ENCODE data around the gene PRMT7.

- TF ChIP-seq, protein P1, sequence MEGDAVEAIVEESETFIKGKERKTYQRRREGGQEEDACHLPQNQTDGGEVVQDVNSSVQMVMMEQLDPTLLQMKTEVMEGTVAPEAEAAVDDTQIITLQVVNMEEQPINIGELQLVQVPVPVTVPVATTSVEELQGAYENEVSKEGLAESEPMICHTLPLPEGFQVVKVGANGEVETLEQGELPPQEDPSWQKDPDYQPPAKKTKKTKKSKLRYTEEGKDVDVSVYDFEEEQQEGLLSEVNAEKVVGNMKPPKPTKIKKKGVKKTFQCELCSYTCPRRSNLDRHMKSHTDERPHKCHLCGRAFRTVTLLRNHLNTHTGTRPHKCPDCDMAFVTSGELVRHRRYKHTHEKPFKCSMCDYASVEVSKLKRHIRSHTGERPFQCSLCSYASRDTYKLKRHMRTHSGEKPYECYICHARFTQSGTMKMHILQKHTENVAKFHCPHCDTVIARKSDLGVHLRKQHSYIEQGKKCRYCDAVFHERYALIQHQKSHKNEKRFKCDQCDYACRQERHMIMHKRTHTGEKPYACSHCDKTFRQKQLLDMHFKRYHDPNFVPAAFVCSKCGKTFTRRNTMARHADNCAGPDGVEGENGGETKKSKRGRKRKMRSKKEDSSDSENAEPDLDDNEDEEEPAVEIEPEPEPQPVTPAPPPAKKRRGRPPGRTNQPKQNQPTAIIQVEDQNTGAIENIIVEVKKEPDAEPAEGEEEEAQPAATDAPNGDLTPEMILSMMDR (conservative IDR thresholded peaks at IDR 0.05; ENCODE audit: low read depth, low read length): no peak
- TF ChIP-seq EZH2phosphoT487 (IDR thresholded peaks at IDR 0.05; ENCODE audit: borderline replicate concordance, low read length): no peak
- TF ChIP-seq EZH2 (IDR thresholded peaks at IDR 0.05; ENCODE audit: low read length, unreplicated experiment): no peak
Observed at GRCh38 chr16:68387301-68387700, 76.5 kb downstream of the PRMT7 start.
